HG03064 (cell line): ENCODE measurements around the gene ATCAY.
"Not testable (repeated sequence)": the region's sequence is repeated elsewhere in the genome, so short reads cannot be mapped to it uniquely, and the experiment has no call there.

Experiments used
- ATAC-seq: cut with Tn5 transposase; IDR thresholded peaks from one replicate; pipeline ENCODE4 v1.9.1; 2021; ENCODE audit warnings: low read depth; ENCODE audit not compliant: unreplicated experiment

ATCAY gene

GRCh38 chr19:3967983-3968382 lies 87.5 kb downstream of the ATCAY start:
- ATAC-seq: not testable (repeated sequence)

- no peak for ATAC-seq
Measured at GRCh38 chr19:3968556-3969434, 88.3 kb downstream of the ATCAY start.

- ATAC-seq: no peak
Measured at GRCh38 chr19:3969435-3970312, 89.2 kb downstream of the ATCAY start.

GRCh38 chr19:3970313-3970807 lies 89.9 kb downstream of the ATCAY start:
- no peak for ATAC-seq

GRCh38 chr19:3970808-3971598 lies 90.5 kb downstream of the ATCAY start, which contains the start of gene DAPK3:
DAPK3 (minus strand) TSS chr19:3971099; CDS start chr19:3969735, 1,364 bp downstream.
- peak; percentile 84 for ATAC-seq

GRCh38 chr19:3975144-3975543 lies 94.7 kb downstream of the ATCAY start:
- no peak for ATAC-seq

DNA sequence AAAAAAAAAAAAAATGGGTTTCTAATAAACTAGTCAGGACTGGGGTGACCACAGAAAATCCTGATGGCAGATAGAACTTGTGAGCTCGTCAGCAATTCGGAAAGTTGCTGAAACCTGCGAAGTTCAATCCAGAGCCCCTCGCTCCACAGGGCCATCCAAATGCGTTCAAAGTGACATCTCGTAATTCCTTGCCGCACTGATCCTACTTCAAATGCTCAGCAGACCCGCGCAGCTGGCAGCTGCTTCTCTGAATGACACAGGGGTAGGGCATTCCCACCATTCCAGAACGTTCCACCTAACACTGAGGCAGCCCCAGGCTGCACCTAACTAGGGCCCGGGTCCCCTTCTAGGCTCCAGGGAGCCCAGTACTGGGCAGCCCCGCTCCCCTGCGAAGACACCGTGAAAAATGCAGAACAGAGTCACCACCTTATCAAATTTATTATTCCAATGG lies 95.2 kb downstream of the ATCAY start:
- ATAC-seq: no peak

DNA sequence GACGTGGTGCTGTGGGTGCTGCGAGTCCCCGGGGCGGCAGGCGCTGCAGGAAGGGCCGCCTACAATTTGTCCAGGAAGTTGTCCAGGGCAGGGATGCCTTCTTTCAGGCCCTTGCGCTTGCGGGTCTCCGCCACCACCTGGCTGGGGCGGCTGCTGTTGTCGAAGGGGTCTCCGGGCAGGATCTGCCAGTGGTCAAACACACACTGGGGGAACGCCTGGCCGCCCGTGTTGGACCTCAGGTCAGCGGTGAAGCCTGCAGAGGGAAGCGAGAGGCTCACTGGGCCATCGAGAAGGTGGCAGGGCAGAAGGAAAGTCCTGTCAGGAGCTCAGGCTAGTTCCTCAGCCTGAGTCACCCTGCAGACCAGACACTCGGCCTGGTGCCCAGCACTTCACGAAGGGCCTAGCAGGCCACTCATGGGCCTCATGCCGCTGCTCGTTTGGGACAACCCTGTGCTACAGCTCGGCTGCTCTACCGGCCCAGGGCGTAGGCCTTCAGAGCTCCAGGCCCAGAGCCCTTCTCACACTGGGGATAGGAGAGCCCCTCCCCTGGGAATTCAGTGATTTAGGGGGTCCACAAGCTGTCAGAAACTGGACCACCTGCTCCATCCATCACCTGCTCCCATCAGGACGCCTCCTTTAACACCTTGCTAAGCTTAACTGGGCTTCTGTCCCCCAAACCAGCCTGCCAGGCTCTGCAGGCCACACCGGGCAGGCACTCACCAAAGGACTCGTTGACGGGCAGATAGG lies 96.2 kb downstream of the ATCAY start:
- ATAC-seq: no peak
